MG63 (cell line): ENCODE data around the gene MFNG. TPM values are rescaled to one million over a fixed set of nuclear protein-coding genes. Genes with fewer than 3 reads are reported as not detected.

Experiments
- DNase-seq: peaks from one replicate; pipeline ENCODE4 v3.0.0-alpha.2; 2020
- H3K27me3 ChIP-seq: fragments of 250-450 bp; sonication (Bioruptor Pico); 2 replicates; pipeline ENCODE4 v1.5.1; 2020; ENCODE audit warnings: mild to moderate bottlenecking, moderate library complexity
- H3K36me3 ChIP-seq: fragments of 250-450 bp; sonication (Bioruptor Pico); 2 replicates; pipeline ENCODE4 v1.5.1; 2020; ENCODE audit warnings: mild to moderate bottlenecking, moderate library complexity
- H3K4me3 ChIP-seq: fragments of 250-450 bp; sonication (Bioruptor Pico); 2 replicates; pipeline ENCODE4 v1.5.1; 2020; ENCODE audit warnings: mild to moderate bottlenecking, moderate library complexity
- H3K9me3 ChIP-seq: fragments of 250-450 bp; sonication (Bioruptor Pico); 2 replicates; pipeline ENCODE4 v1.5.1; 2020; ENCODE audit warnings: mild to moderate bottlenecking, moderate library complexity
- total RNA-seq: library from RNA; depleted of rRNA; stranded (reverse); fragments of >200 nt; shearing (Covaris generic); gene quantifications from 2 replicates; pipeline ENCODE4 v1.2.3, GENCODE V29; 2014; ENCODE audit warnings: low replicate concordance

MFNG gene
- total RNA-seq, 1 experiment from 2014 or later = 0.66 TPM

- no peaks in the 10 kb centered on the region for H3K9me3 ChIP-seq
- H3K27me3 ChIP-seq = no peaks in the 10 kb centered on the region
- H3K36me3 ChIP-seq = no peaks in the 10 kb centered on the region
- DNase-seq = no peak
- no peak overlapping the region for H3K4me3 ChIP-seq
Measured at GRCh38 chr22:37451218-37451617, 35.0 kb downstream of the MFNG start.

- no peak overlapping the region for H3K4me3 ChIP-seq
- DNase-seq = no peak
- no peaks in the 10 kb centered on the region for H3K36me3 ChIP-seq
- H3K27me3 ChIP-seq = no peaks in the 10 kb centered on the region
- no peaks in the 10 kb centered on the region for H3K9me3 ChIP-seq
Measured at GRCh38 chr22:37449331-37450001, 36.7 kb downstream of the MFNG start.

- no peaks in the 10 kb centered on the region for H3K36me3 ChIP-seq
- no peak for DNase-seq
- no peaks in the 10 kb centered on the region for H3K27me3 ChIP-seq
- no peaks in the 10 kb centered on the region for H3K9me3 ChIP-seq
- H3K4me3 ChIP-seq = no peak overlapping the region
Measured at GRCh38 chr22:37448516-37449127, 37.6 kb downstream of the MFNG start.

- Histone ChIP-seq H3K36me3 (no peaks in the 10 kb centered on the region), H3K9me3 (no peaks in the 10 kb centered on the region), H3K27me3 (no peaks in the 10 kb centered on the region), H3K4me3 (no peak overlapping the region)
- no peak for DNase-seq
Measured at GRCh38 chr22:37445501-37445900, 40.7 kb downstream of the MFNG start.

GRCh38 chr22:37443977-37444376, 42.2 kb downstream of the MFNG start:
- H3K36me3 ChIP-seq = no peaks in the 10 kb centered on the region
- H3K27me3 ChIP-seq = peaks cover 4% of the 10 kb centered on the region; the same call in 1 of the 2 replicates
- H3K4me3 ChIP-seq = no peak overlapping the region
- no peak for DNase-seq
- no peaks in the 10 kb centered on the region for H3K9me3 ChIP-seq

- Histone ChIP-seq H3K36me3 (no peaks in the 10 kb centered on the region), H3K27me3 (peaks cover 4% of the 10 kb centered on the region; the same call in 1 of the 2 replicates), H3K9me3 (no peaks in the 10 kb centered on the region), H3K4me3 (no peak overlapping the region)
- no peak for DNase-seq
Measured at GRCh38 chr22:37443086-37443485, 43.1 kb downstream of the MFNG start.

GRCh38 chr22:37442537-37442936, 43.6 kb downstream of the MFNG start:
- Histone ChIP-seq H3K27me3 (peaks cover 4% of the 10 kb centered on the region; the same call in 1 of the 2 replicates), H3K4me3 (no peak overlapping the region), H3K36me3 (no peaks in the 10 kb centered on the region), H3K9me3 (no peaks in the 10 kb centered on the region)
- DNase-seq = no peak

- no peak for DNase-seq
- H3K27me3 ChIP-seq = peaks cover 4% of the 10 kb centered on the region; the same call in 1 of the 2 replicates
- no peaks in the 10 kb centered on the region for H3K9me3 ChIP-seq
- H3K36me3 ChIP-seq = no peaks in the 10 kb centered on the region
- no peak overlapping the region for H3K4me3 ChIP-seq
Measured at GRCh38 chr22:37442135-37442534, 44.0 kb downstream of the MFNG start.

- no peaks in the 10 kb centered on the region for H3K9me3 ChIP-seq
- DNase-seq = no peak
- H3K4me3 ChIP-seq = no peak overlapping the region
- H3K36me3 ChIP-seq = no peaks in the 10 kb centered on the region
- peaks cover 4% of the 10 kb centered on the region; the same call in 1 of the 2 replicates for H3K27me3 ChIP-seq
Measured at GRCh38 chr22:37440875-37441274, 45.3 kb downstream of the MFNG start.

- Histone ChIP-seq H3K27me3 (peaks cover 4% of the 10 kb centered on the region; the same call in 1 of the 2 replicates), H3K4me3 (no peak overlapping the region), H3K36me3 (no peaks in the 10 kb centered on the region), H3K9me3 (no peaks in the 10 kb centered on the region)
- DNase-seq = no peak
Measured at GRCh38 chr22:37439347-37439746, 46.8 kb downstream of the MFNG start.

GRCh38 chr22:37435970-37436603, 50.1 kb downstream of the MFNG start:
- H3K36me3 ChIP-seq = no peaks in the 10 kb centered on the region
- no peak overlapping the region for H3K4me3 ChIP-seq
- H3K9me3 ChIP-seq = peaks cover 7% of the 10 kb centered on the region; the same call in 1 of the 2 replicates
- H3K27me3 ChIP-seq = peaks cover 4% of the 10 kb centered on the region; the same call in 1 of the 2 replicates
- no peak for DNase-seq

- H3K27me3 ChIP-seq = no peaks in the 10 kb centered on the region
- no peaks in the 10 kb centered on the region for H3K36me3 ChIP-seq
- H3K4me3 ChIP-seq = no peak overlapping the region
- H3K9me3 ChIP-seq = peaks cover 7% of the 10 kb centered on the region; the same call in 1 of the 2 replicates
- DNase-seq = no peak
Measured at GRCh38 chr22:37433786-37434185, 52.4 kb downstream of the MFNG start.

GRCh38 chr22:37432708-37433054, 53.5 kb downstream of the MFNG start:
- Histone ChIP-seq H3K36me3 (no peaks in the 10 kb centered on the region), H3K27me3 (peaks cover 9% of the 10 kb centered on the region; the same call in 1 of the 2 replicates), H3K4me3 (no peak overlapping the region), H3K9me3 (peaks cover 7% of the 10 kb centered on the region; the same call in 1 of the 2 replicates)
- no peak for DNase-seq

GRCh38 chr22:37431801-37432707, 54.1 kb downstream of the MFNG start:
- DNase-seq = peak; percentile 51
- Histone ChIP-seq H3K9me3 (peaks cover 7% of the 10 kb centered on the region; the same call in 1 of the 2 replicates), H3K4me3 (no peak overlapping the region), H3K27me3 (peaks cover 11% of the 10 kb centered on the region), H3K36me3 (no peaks in the 10 kb centered on the region)

- Histone ChIP-seq H3K9me3 (peaks cover 7% of the 10 kb centered on the region; the same call in 1 of the 2 replicates), H3K36me3 (no peaks in the 10 kb centered on the region), H3K27me3 (peaks cover 15% of the 10 kb centered on the region), H3K4me3 (no peak overlapping the region)
- DNase-seq = no peak
Measured at GRCh38 chr22:37431366-37431765, 54.8 kb downstream of the MFNG start.

GRCh38 chr22:37430941-37431340, 55.2 kb downstream of the MFNG start:
- Histone ChIP-seq H3K36me3 (no peaks in the 10 kb centered on the region), H3K9me3 (peaks cover 7% of the 10 kb centered on the region; the same call in 1 of the 2 replicates), H3K27me3 (peaks cover 17% of the 10 kb centered on the region), H3K4me3 (no peak overlapping the region)
- no peak for DNase-seq
